Skeletal muscle satellite cell (primary cell): Measurements from ENCODE around the gene TRERF1.

Source experiments
- H3K27me3 ChIP-seq: 2 replicates; pipeline ENCODE4 v1.7.0; 2013; ENCODE audit warnings: low read length; ENCODE audit not compliant: control insufficient read depth, insufficient read depth
- H3K36me3 ChIP-seq: 2 replicates; pipeline ENCODE4 v1.7.0; 2013; ENCODE audit warnings: mild to moderate bottlenecking, control low read depth, low read length; ENCODE audit not compliant: insufficient read depth
- H3K4me1 ChIP-seq: 2 replicates; pipeline ENCODE4 v1.7.0; 2013; ENCODE audit warnings: low read length; ENCODE audit not compliant: control insufficient read depth, insufficient read depth
- H3K4me2 ChIP-seq: 2 replicates; pipeline ENCODE4 v1.7.0; 2013; ENCODE audit warnings: mild to moderate bottlenecking, low read length
- H3K4me3 ChIP-seq: 2 replicates; pipeline ENCODE4 v1.7.0; 2013; ENCODE audit warnings: low read length
- H3K9ac ChIP-seq: 2 replicates; pipeline ENCODE4 v1.7.0; 2013; ENCODE audit warnings: mild to moderate bottlenecking, low read depth, low read length, moderate library complexity
- H3K9me3 ChIP-seq: replicated peaks from 2 replicates; pipeline ENCODE4 v1.7.0; 2013; ENCODE audit warnings: mild to moderate bottlenecking, control low read depth, low read length

Gene TRERF1

GRCh38 chr6:42370323-42370985 lies 81.3 kb downstream of the TRERF1 start:
- no peaks in the 10 kb centered on the region for H3K27me3 ChIP-seq
- H3K9me3 ChIP-seq, result no peaks in the 10 kb centered on the region
- no peak overlapping the region for H3K4me3 ChIP-seq
- H3K4me1 ChIP-seq, result peaks cover 3% of the 10 kb centered on the region
- H3K9ac ChIP-seq, result no peak overlapping the region
- no peaks in the 10 kb centered on the region for H3K36me3 ChIP-seq
- H3K4me2 ChIP-seq, result no peak overlapping the region

GRCh38 chr6:42369568-42369967 lies 82.2 kb downstream of the TRERF1 start:
- no peaks in the 10 kb centered on the region for H3K36me3 ChIP-seq
- no peak overlapping the region for H3K4me2 ChIP-seq
- H3K4me1 ChIP-seq, result peaks cover 3% of the 10 kb centered on the region

GRCh38 chr6:42368181-42368580 lies 83.5 kb downstream of the TRERF1 start:
- no peak overlapping the region for H3K9ac ChIP-seq
- H3K36me3 ChIP-seq, result no peaks in the 10 kb centered on the region
- no peaks in the 10 kb centered on the region for H3K4me1 ChIP-seq
- no peaks in the 10 kb centered on the region for H3K9me3 ChIP-seq
- H3K4me2 ChIP-seq, result no peak overlapping the region
- H3K27me3 ChIP-seq, result no peaks in the 10 kb centered on the region
- no peak overlapping the region for H3K4me3 ChIP-seq

More at GRCh38 chr6:42369568-42369967, 82.2 kb downstream of the TRERF1 start:
- Histone ChIP-seq H3K9ac (no peak overlapping the region), H3K4me3 (no peak overlapping the region), H3K27me3 (no peaks in the 10 kb centered on the region), H3K9me3 (no peaks in the 10 kb centered on the region)

- no peak overlapping the region for H3K4me2 ChIP-seq
- H3K4me1 ChIP-seq, result no peaks in the 10 kb centered on the region
- H3K4me3 ChIP-seq, result no peak overlapping the region
- H3K9me3 ChIP-seq, result no peaks in the 10 kb centered on the region
- no peak overlapping the region for H3K9ac ChIP-seq
- no peaks in the 10 kb centered on the region for H3K27me3 ChIP-seq
- H3K36me3 ChIP-seq, result no peaks in the 10 kb centered on the region
Observed at GRCh38 chr6:42367353-42368011, 84.2 kb downstream of the TRERF1 start.

- no peak overlapping the region for H3K4me3 ChIP-seq
Observed at GRCh38 chr6:42366999-42367352, 84.8 kb downstream of the TRERF1 start.

GRCh38 chr6:42366011-42366705 lies 85.6 kb downstream of the TRERF1 start:
- H3K4me1 ChIP-seq, result no peaks in the 10 kb centered on the region
- no peaks in the 10 kb centered on the region for H3K36me3 ChIP-seq
- H3K9ac ChIP-seq, result no peak overlapping the region
- H3K9me3 ChIP-seq, result no peaks in the 10 kb centered on the region
- no peak overlapping the region for H3K4me2 ChIP-seq
- H3K4me3 ChIP-seq, result no peak overlapping the region
- no peaks in the 10 kb centered on the region for H3K27me3 ChIP-seq

More at GRCh38 chr6:42366999-42367352, 84.8 kb downstream of the TRERF1 start:
- no peak overlapping the region for H3K4me2 ChIP-seq
- no peak overlapping the region for H3K9ac ChIP-seq
- H3K27me3 ChIP-seq, result no peaks in the 10 kb centered on the region
- H3K9me3 ChIP-seq, result no peaks in the 10 kb centered on the region
- no peaks in the 10 kb centered on the region for H3K36me3 ChIP-seq
- no peaks in the 10 kb centered on the region for H3K4me1 ChIP-seq

GRCh38 chr6:42365021-42365420 lies 86.7 kb downstream of the TRERF1 start:
- Histone ChIP-seq H3K36me3 (no peaks in the 10 kb centered on the region), H3K4me2 (no peak overlapping the region), H3K9ac (no peak overlapping the region), H3K4me3 (no peak overlapping the region), H3K4me1 (no peaks in the 10 kb centered on the region), H3K27me3 (no peaks in the 10 kb centered on the region), H3K9me3 (no peaks in the 10 kb centered on the region)

GRCh38 chr6:42363926-42364849 lies 87.5 kb downstream of the TRERF1 start:
- Histone ChIP-seq H3K27me3 (no peaks in the 10 kb centered on the region), H3K4me2 (no peak overlapping the region), H3K4me1 (peaks cover 2% of the 10 kb centered on the region), H3K9ac (no peak overlapping the region), H3K4me3 (no peak overlapping the region), H3K9me3 (no peaks in the 10 kb centered on the region), H3K36me3 (no peaks in the 10 kb centered on the region)

GRCh38 chr6:42361036-42361435 lies 90.7 kb downstream of the TRERF1 start:
- H3K9ac ChIP-seq, result no peak overlapping the region
- H3K4me2 ChIP-seq, result no peak overlapping the region
- peaks cover 20% of the 10 kb centered on the region for H3K4me1 ChIP-seq

GRCh38 chr6:42359021-42359420 lies 92.7 kb downstream of the TRERF1 start:
- H3K4me1 ChIP-seq, result peaks cover 20% of the 10 kb centered on the region
- no peaks in the 10 kb centered on the region for H3K27me3 ChIP-seq
- H3K9ac ChIP-seq, result no peak overlapping the region
- H3K9me3 ChIP-seq, result no peaks in the 10 kb centered on the region
- H3K4me3 ChIP-seq, result no peak overlapping the region
- no peaks in the 10 kb centered on the region for H3K36me3 ChIP-seq
- no peak overlapping the region for H3K4me2 ChIP-seq

More at GRCh38 chr6:42361036-42361435, 90.7 kb downstream of the TRERF1 start:
- H3K4me3 ChIP-seq, result no peak overlapping the region
- H3K27me3 ChIP-seq, result no peaks in the 10 kb centered on the region
- no peaks in the 10 kb centered on the region for H3K9me3 ChIP-seq
- no peaks in the 10 kb centered on the region for H3K36me3 ChIP-seq

GRCh38 chr6:42355416-42355815 lies 96.3 kb downstream of the TRERF1 start:
- no peak overlapping the region for H3K4me2 ChIP-seq
- H3K9ac ChIP-seq, result no peak overlapping the region
- H3K27me3 ChIP-seq, result no peaks in the 10 kb centered on the region
- no peak overlapping the region for H3K4me3 ChIP-seq
- peaks cover 20% of the 10 kb centered on the region for H3K4me1 ChIP-seq
- H3K9me3 ChIP-seq, result no peaks in the 10 kb centered on the region
- H3K36me3 ChIP-seq, result no peaks in the 10 kb centered on the region
